ENCODE results near the gene CDC42EP5. TPM values are rescaled to one million over a fixed set of nuclear protein-coding genes. Genes with fewer than 3 reads are reported as not detected.
A peak's percentile ranks its signal among the peaks of the same experiment; 100 is the strongest.

The CDC42EP5 gene
- polyA plus RNA-seq, 3 donors: not detected

GRCh38 chr19:54470991-54471782, 1.9 kb downstream of the CDC42EP5 start:
- H3K27ac Mint-ChIP-seq: no peak overlapping the region
- no peak overlapping the region for H3K4me3 ChIP-seq (replicated peaks in 1 of 3; ENCODE audit: low read depth in 2 of 3, low read length in 3 of 3)
- intact Hi-C loops (cut with micrococcal nuclease): loop anchor here in 1 of 2 donors (10.0 kb wide), 2 partner anchors 124 to 204 kb away; partner anchors contain the start of gene LILRA1

More at GRCh38 chr19:54470991-54471782, 1.9 kb downstream of the CDC42EP5 start:
- peaks cover 0 to 3% of the 10 kb centered on the region in 2 donors for H3K36me3 Mint-ChIP-seq
- Histone ChIP-seq H3K27me3 (ENCODE audit: control insufficient read depth in 2 of 2, insufficient read depth in 2 of 2, low read length in 2 of 2) (peaks cover 38 to 82% of the 10 kb centered on the region in 2 donors), H3K9ac (ENCODE audit: insufficient read depth, low read length, poor library complexity, severe bottlenecking) (no peak overlapping the region), H3K27ac (ENCODE audit: low read depth in 1 of 2, low read length in 2 of 2) (no peak overlapping the region), H3K4me1 (ENCODE audit: control insufficient read depth in 1 of 2, insufficient read depth in 2 of 2, low read length in 2 of 2) (peaks cover 10 to 12% of the 10 kb centered on the region in 2 donors), H3K79me2 (ENCODE audit: insufficient read depth, low read length) (no peaks in the 10 kb centered on the region), H3K9me3 (replicated peaks in 1 of 2; ENCODE audit: control insufficient read depth in 1 of 2, insufficient read depth in 1 of 2, low read length in 2 of 2) (peaks cover 3 to 12% of the 10 kb centered on the region in 2 donors), H4K20me1 (ENCODE audit: insufficient read depth, low read length) (peaks cover 5% of the 10 kb centered on the region), H2AFZ (ENCODE audit: insufficient read depth, low read depth, low read length, poor library complexity, severe bottlenecking) (no peak overlapping the region), H3K36me3 (replicated peaks in 1 of 2; ENCODE audit: control insufficient read depth in 1 of 2, insufficient read depth in 2 of 2, low read length in 2 of 2) (no peaks in the 10 kb centered on the region), H3K4me2 (replicated peaks; ENCODE audit: extremely low read depth, low read length, poor library complexity, severe bottlenecking) (no peak overlapping the region)
- H3K4me1 Mint-ChIP-seq: peaks cover 13% of the 10 kb centered on the region
- peaks cover 70 to 87% (median 81%) of the 10 kb centered on the region in 3 donors for H3K27me3 Mint-ChIP-seq (ENCODE audit: low read depth in 3 of 3)
- TF ChIP-seq CTCF (IDR thresholded peaks at IDR 0.05): no peak
- peak overlapping the region; percentile 9 to 85 for H3K4me3 Mint-ChIP-seq
- DNase-seq: peak in 1 of 3 donors; percentile 40
- under 1% methylated on average over 48 of the region's 60 CpGs for whole genome bisulfite sequencing (ENCODE audit: insufficient coverage)
- H3K9me3 Mint-ChIP-seq: peaks cover 0 to 28% (median 11%) of the 10 kb centered on the region in 7 donors

Measured in CD14-positive monocyte (primary cell).